M059J (cell line): ENCODE data around the gene PDZK1IP1. TPM values are rescaled to one million over a fixed set of nuclear protein-coding genes. Genes with fewer than 3 reads are reported as not detected.
A peak's percentile ranks its signal among the peaks of the same experiment; 100 is the strongest.
"Not testable (repeated sequence)": the region's sequence is repeated elsewhere in the genome, so short reads cannot be mapped to it uniquely, and the experiment has no call there.

ENCODE experiments used
- DNase-seq: peaks from one replicate; pipeline ENCODE4 v3.0.0-alpha.2; 2012; ENCODE audit warnings: low read depth
- total RNA-seq: library from RNA; depleted of rRNA; stranded (reverse); fragments of >200 nt; shearing (Covaris generic); gene quantifications from 2 replicates; pipeline ENCODE4 v1.2.3, GENCODE V29; 2014

Gene PDZK1IP1
- total RNA-seq, 1 experiment from 2014 or later = 0.49 TPM

GRCh38 chr1:47223921-47224675 is 34.3 kb upstream of the PDZK1IP1 start:
- no peak for DNase-seq

GRCh38 chr1:47223174-47223920 is 33.5 kb upstream of the PDZK1IP1 start:
- no peak for DNase-seq

GRCh38 chr1:47222476-47222875 is 32.6 kb upstream of the PDZK1IP1 start:
- DNase-seq = no peak

- no peak for DNase-seq
Measured at GRCh38 chr1:47219590-47220220, 29.9 kb upstream of the PDZK1IP1 start.

GRCh38 chr1:47219001-47219400 is 29.2 kb upstream of the PDZK1IP1 start:
- no peak for DNase-seq

GRCh38 chr1:47216278-47217059 is 26.6 kb upstream of the PDZK1IP1 start:
- no peak for DNase-seq

GRCh38 chr1:47215713-47216112 is 25.9 kb upstream of the PDZK1IP1 start:
- no peak for DNase-seq

- no peak for DNase-seq
Measured at GRCh38 chr1:47214549-47214948, 24.7 kb upstream of the PDZK1IP1 start.

- no peak for DNase-seq
Measured at GRCh38 chr1:47213230-47213963, 23.6 kb upstream of the PDZK1IP1 start.

GRCh38 chr1:47212636-47213229 is 22.9 kb upstream of the PDZK1IP1 start:
- DNase-seq = no peak

GRCh38 chr1:47211796-47212269 is 22.0 kb upstream of the PDZK1IP1 start:
- no peak for DNase-seq

GRCh38 chr1:47210666-47211065 is 20.8 kb upstream of the PDZK1IP1 start:
- DNase-seq = no peak

GRCh38 chr1:47209725-47210325 is 20.0 kb upstream of the PDZK1IP1 start:
- peak; percentile 35 for DNase-seq

GRCh38 chr1:47209091-47209490 is 19.3 kb upstream of the PDZK1IP1 start:
- DNase-seq = no peak

GRCh38 chr1:47208374-47208850 is 18.6 kb upstream of the PDZK1IP1 start:
- DNase-seq = no peak

- no peak for DNase-seq
Measured at GRCh38 chr1:47207803-47208373, 18.1 kb upstream of the PDZK1IP1 start.

GRCh38 chr1:47205918-47206317 is 16.1 kb upstream of the PDZK1IP1 start:
- DNase-seq = no peak

- not testable (repeated sequence) for DNase-seq
Measured at GRCh38 chr1:47203504-47203903, 13.7 kb upstream of the PDZK1IP1 start.

GRCh38 chr1:47201179-47201578 is 11.3 kb upstream of the PDZK1IP1 start:
- no peak for DNase-seq

GRCh38 chr1:47198214-47198613 is 8.4 kb upstream of the PDZK1IP1 start:
- no peak for DNase-seq
